ENCODE results near the gene IFITM10.

The IFITM10 gene

DNA sequence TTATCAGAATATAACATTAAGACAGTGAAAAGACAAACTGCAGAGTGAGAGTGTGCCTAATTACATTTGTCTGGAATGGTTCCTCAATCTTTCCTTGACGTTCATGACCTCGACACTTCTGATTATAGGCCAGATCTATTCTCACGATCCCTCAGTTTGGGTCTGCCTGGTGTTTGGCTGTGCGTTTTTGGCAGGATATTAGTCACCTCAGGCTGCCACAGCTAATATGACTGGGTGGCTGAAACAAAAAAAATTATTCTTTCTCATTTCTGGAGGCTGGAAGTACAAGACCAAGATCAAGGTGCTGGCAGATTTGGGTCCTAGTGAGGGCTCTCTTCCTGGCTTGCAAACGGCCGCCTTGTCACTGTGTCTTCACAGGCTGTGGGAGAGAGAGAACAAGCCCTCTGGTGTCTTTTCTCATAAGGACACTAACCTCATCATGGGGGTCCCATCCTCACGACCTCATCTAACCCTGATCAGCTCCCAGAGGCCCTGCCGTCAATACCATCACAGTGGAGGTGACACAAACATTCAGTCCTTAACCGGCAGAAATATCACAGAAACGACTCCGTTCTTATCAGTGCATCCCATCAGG is 23.2 kb downstream of the IFITM10 start:
- peak in 1 of 2 donors; percentile 38 for ATAC-seq (replicated peaks)
- no peak overlapping the region for H3K4me3 Mint-ChIP-seq
- H3K4me1 Mint-ChIP-seq: peaks cover 17 to 26% of the 10 kb centered on the region in 2 donors
- H3K27me3 Mint-ChIP-seq: peaks cover 58 to 79% of the 10 kb centered on the region in 2 donors
- H3K36me3 Mint-ChIP-seq: no peaks in the 10 kb centered on the region
- no peak for DNase-seq
- peaks cover 3 to 6% of the 10 kb centered on the region in 2 donors for H3K9me3 Mint-ChIP-seq
- H3K27ac Mint-ChIP-seq: peak overlapping the region; percentile 20

- Mint-ChIP-seq H3K27me3 (peaks cover 11 to 19% of the 10 kb centered on the region in 2 donors), H3K36me3 (no peaks in the 10 kb centered on the region), H3K9me3 (no peaks in the 10 kb centered on the region), H3K4me1 (no peaks in the 10 kb centered on the region), H3K4me3 (no peak overlapping the region), H3K27ac (no peak overlapping the region)
- ATAC-seq (replicated peaks) (no peak), DNase-seq (no peak)
Observed at GRCh38 chr11:1719781-1720180, 30.6 kb downstream of the IFITM10 start.

DNA sequence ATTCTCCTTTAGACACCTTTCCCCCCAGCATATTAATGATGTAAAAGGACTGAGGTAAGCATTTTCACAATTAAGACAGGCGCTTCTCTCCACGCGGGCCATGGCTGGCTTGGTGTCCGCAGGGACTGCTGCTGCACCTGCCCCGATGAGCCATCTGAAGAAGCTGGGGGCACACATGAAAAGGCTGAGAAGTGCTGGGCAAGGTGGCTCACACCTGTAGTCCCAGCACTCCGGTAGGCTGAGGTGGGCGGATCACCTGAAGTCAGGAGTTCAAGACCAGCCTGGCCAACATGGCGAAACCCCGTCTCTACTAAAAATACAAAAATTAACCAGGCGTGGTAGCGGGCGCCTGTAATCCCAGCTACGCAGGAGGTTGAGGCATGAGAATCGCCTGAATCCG is 32.1 kb downstream of the IFITM10 start:
- H3K4me3 Mint-ChIP-seq: no peak overlapping the region
- no peak for ATAC-seq (replicated peaks)
- H3K36me3 Mint-ChIP-seq: no peaks in the 10 kb centered on the region
- H3K9me3 Mint-ChIP-seq: no peaks in the 10 kb centered on the region
- H3K4me1 Mint-ChIP-seq: no peaks in the 10 kb centered on the region
- no peak overlapping the region for H3K27ac Mint-ChIP-seq
- H3K27me3 Mint-ChIP-seq: peaks cover 8 to 14% of the 10 kb centered on the region in 2 donors
- no peak for DNase-seq

- Mint-ChIP-seq H3K4me3 (no peak overlapping the region), H3K27ac (no peak overlapping the region), H3K36me3 (no peaks in the 10 kb centered on the region), H3K27me3 (peaks cover 8 to 10% of the 10 kb centered on the region in 2 donors), H3K4me1 (no peaks in the 10 kb centered on the region), H3K9me3 (no peaks in the 10 kb centered on the region)
- DNase-seq (no peak), ATAC-seq (replicated peaks) (no peak)
Observed at GRCh38 chr11:1717745-1718144, 32.6 kb downstream of the IFITM10 start.

- no peak overlapping the region for H3K27ac Mint-ChIP-seq
Observed at GRCh38 chr11:1714908-1715885, 35.2 kb downstream of the IFITM10 start.

DNA sequence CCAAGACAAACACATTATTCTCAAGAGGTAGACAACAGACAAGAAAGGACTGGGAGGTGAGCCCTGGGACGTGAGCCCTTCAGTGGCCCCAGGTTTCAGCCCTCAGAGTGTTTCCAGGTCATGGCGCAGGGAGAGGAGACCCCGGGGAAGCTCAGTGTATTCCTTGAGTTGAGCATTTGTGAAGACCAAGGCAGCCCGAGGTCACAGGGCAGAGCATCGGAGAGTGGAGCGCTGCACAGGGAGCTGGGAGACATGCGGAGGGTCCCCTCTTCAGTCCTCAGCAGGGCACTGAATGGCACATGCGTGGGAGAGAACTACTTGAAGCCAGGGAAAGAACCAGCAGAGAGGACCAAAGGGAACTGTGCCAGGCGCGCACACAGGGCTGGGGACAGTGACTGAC is 41.7 kb downstream of the IFITM10 start:
- Mint-ChIP-seq H3K4me3 (no peak overlapping the region), H3K27ac (no peak overlapping the region), H3K9me3 (no peaks in the 10 kb centered on the region), H3K36me3 (no peaks in the 10 kb centered on the region), H3K27me3 (peaks cover 6 to 15% of the 10 kb centered on the region in 2 donors), H3K4me1 (peaks cover 9 to 20% of the 10 kb centered on the region in 2 donors)
- ATAC-seq (replicated peaks): no peak
- no peak for DNase-seq

More at GRCh38 chr11:1714908-1715885, 35.2 kb downstream of the IFITM10 start:
- no peak overlapping the region for H3K4me3 Mint-ChIP-seq
- H3K27me3 Mint-ChIP-seq: peaks cover 0 to 7% of the 10 kb centered on the region in 2 donors
- H3K9me3 Mint-ChIP-seq: no peaks in the 10 kb centered on the region
- no peak for ATAC-seq (replicated peaks)
- H3K4me1 Mint-ChIP-seq: no peaks in the 10 kb centered on the region
- no peak for DNase-seq
- H3K36me3 Mint-ChIP-seq: no peaks in the 10 kb centered on the region

DNA sequence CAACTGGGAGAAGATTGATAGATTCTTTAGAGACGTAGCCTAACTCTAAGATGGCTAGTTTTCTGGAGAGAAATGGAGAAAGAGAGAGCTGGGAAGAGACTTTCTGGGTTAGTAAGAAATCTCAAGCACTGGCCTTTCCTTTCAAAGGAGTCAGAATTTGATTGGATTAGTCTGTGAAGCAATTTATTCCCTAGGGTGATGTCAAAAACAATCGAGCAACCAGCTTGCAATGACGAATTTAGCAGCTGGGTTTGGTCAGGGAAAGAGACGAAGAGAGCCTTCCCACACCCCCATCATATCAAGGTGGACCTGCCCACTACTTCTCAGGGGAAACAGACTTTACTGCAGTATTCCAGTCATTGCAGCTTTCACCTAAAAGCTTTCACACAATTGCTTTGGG is 42.6 kb downstream of the IFITM10 start:
- DNase-seq: no peak
- H3K36me3 Mint-ChIP-seq: no peaks in the 10 kb centered on the region
- H3K4me1 Mint-ChIP-seq: peaks cover 9 to 20% of the 10 kb centered on the region in 2 donors
- no peak overlapping the region for H3K4me3 Mint-ChIP-seq
- H3K9me3 Mint-ChIP-seq: no peaks in the 10 kb centered on the region
- ATAC-seq (replicated peaks): no peak
- H3K27ac Mint-ChIP-seq: no peak overlapping the region
- H3K27me3 Mint-ChIP-seq: peaks cover 6 to 18% of the 10 kb centered on the region in 2 donors

- peak in 1 of 2 donors; percentile 57 for ATAC-seq (replicated peaks)
- Mint-ChIP-seq H3K4me1 (peaks cover 9 to 20% of the 10 kb centered on the region in 2 donors), H3K27ac (no peak overlapping the region), H3K9me3 (no peaks in the 10 kb centered on the region), H3K27me3 (peaks cover 11 to 18% of the 10 kb centered on the region in 2 donors), H3K36me3 (no peaks in the 10 kb centered on the region), H3K4me3 (no peak overlapping the region)
- DNase-seq: no peak
Observed at GRCh38 chr11:1706634-1707400, 43.6 kb downstream of the IFITM10 start.

GRCh38 chr11:1705126-1706052 is 45.0 kb downstream of the IFITM10 start:
- peaks cover 11 to 14% of the 10 kb centered on the region in 2 donors for H3K27me3 Mint-ChIP-seq
- no peaks in the 10 kb centered on the region for H3K36me3 Mint-ChIP-seq

GRCh38 chr11:1703146-1703545 is 47.2 kb downstream of the IFITM10 start:
- H3K36me3 Mint-ChIP-seq: no peaks in the 10 kb centered on the region
- ATAC-seq (replicated peaks) (no peak), DNase-seq (no peak)
- peaks cover 9 to 20% of the 10 kb centered on the region in 2 donors for H3K4me1 Mint-ChIP-seq
- no peak overlapping the region for H3K4me3 Mint-ChIP-seq
- peaks cover 0 to 3% of the 10 kb centered on the region in 2 donors for H3K9me3 Mint-ChIP-seq
- H3K27me3 Mint-ChIP-seq: peaks cover 14 to 17% of the 10 kb centered on the region in 2 donors
- H3K27ac Mint-ChIP-seq: no peak overlapping the region

More at GRCh38 chr11:1705126-1706052, 45.0 kb downstream of the IFITM10 start:
- ATAC-seq (replicated peaks) (peak in 1 of 2 donors; percentile 57), DNase-seq (no peak)
- no peak overlapping the region for H3K4me3 Mint-ChIP-seq
- no peaks in the 10 kb centered on the region for H3K9me3 Mint-ChIP-seq
- peaks cover 9 to 20% of the 10 kb centered on the region in 2 donors for H3K4me1 Mint-ChIP-seq
- H3K27ac Mint-ChIP-seq: no peak overlapping the region

GRCh38 chr11:1702506-1702905 is 47.9 kb downstream of the IFITM10 start:
- Mint-ChIP-seq H3K36me3 (no peaks in the 10 kb centered on the region), H3K4me1 (peaks cover 9 to 18% of the 10 kb centered on the region in 2 donors), H3K4me3 (no peak overlapping the region), H3K9me3 (peaks cover 0 to 4% of the 10 kb centered on the region in 2 donors), H3K27ac (no peak overlapping the region), H3K27me3 (peaks cover 20 to 24% of the 10 kb centered on the region in 2 donors)
- DNase-seq: no peak
- no peak for ATAC-seq (replicated peaks)

GRCh38 chr11:1701091-1701807 is 49.1 kb downstream of the IFITM10 start:
- Mint-ChIP-seq H3K4me3 (no peak overlapping the region), H3K36me3 (no peaks in the 10 kb centered on the region), H3K27ac (no peak overlapping the region), H3K27me3 (peaks cover 22 to 29% of the 10 kb centered on the region in 2 donors), H3K4me1 (peaks cover under 1 to 9% of the 10 kb centered on the region in 2 donors), H3K9me3 (peaks cover 0 to 4% of the 10 kb centered on the region in 2 donors)
- DNase-seq: no peak
- no peak for ATAC-seq (replicated peaks)

GRCh38 chr11:1699771-1700170 is 50.6 kb downstream of the IFITM10 start:
- DNase-seq: no peak
- H3K9me3 Mint-ChIP-seq: peaks cover 0 to 4% of the 10 kb centered on the region in 2 donors
- peaks cover 37 to 44% of the 10 kb centered on the region in 2 donors for H3K27me3 Mint-ChIP-seq
- no peak overlapping the region for H3K27ac Mint-ChIP-seq
- no peak overlapping the region for H3K4me3 Mint-ChIP-seq
- H3K36me3 Mint-ChIP-seq: no peaks in the 10 kb centered on the region
- peaks cover 0 to 5% of the 10 kb centered on the region in 2 donors for H3K4me1 Mint-ChIP-seq
- no peak for ATAC-seq (replicated peaks)
